CD4-positive, alpha-beta T cell treated with Interleukin-4 for 4 hours (primary cell): ENCODE measurements around the gene RIN3.

Experiments used
- DNase-seq: peaks from one replicate; pipeline ENCODE4 v3.0.0-alpha.2; 2020

RIN3 gene

GRCh38 chr14:92702441-92702918, 188.9 kb downstream of the RIN3 start:
- no peak for DNase-seq

GRCh38 chr14:92703516-92703915, 189.9 kb downstream of the RIN3 start:
- DNase-seq = no peak

GRCh38 chr14:92704036-92704804, 190.6 kb downstream of the RIN3 start:
- DNase-seq = peak; percentile 8

GRCh38 chr14:92704821-92705220, 191.2 kb downstream of the RIN3 start:
- no peak for DNase-seq

- DNase-seq = no peak
These were observed 192.8 kb downstream of the RIN3 start for GRCh38 chr14:92706386-92706785.

- no peak for DNase-seq
These were observed 195.9 kb downstream of the RIN3 start for GRCh38 chr14:92709340-92710000.

GRCh38 chr14:92710001-92710341, 196.4 kb downstream of the RIN3 start:
- no peak for DNase-seq

- DNase-seq = no peak
These were observed 198.5 kb downstream of the RIN3 start for GRCh38 chr14:92711976-92712653.

- no peak for DNase-seq
These were observed 199.1 kb downstream of the RIN3 start for GRCh38 chr14:92712654-92713051.

GRCh38 chr14:92714739-92715307, 201.2 kb downstream of the RIN3 start:
- DNase-seq = peak; percentile 69

- no peak for DNase-seq
These were observed 202.6 kb downstream of the RIN3 start for GRCh38 chr14:92716131-92716530.

GRCh38 chr14:92717571-92718042, 204.0 kb downstream of the RIN3 start:
- DNase-seq = no peak

GRCh38 chr14:92718664-92719063, 205.1 kb downstream of the RIN3 start:
- no peak for DNase-seq

- DNase-seq = no peak
These were observed 205.8 kb downstream of the RIN3 start for GRCh38 chr14:92719421-92719820.

GRCh38 chr14:92719890-92720323, 206.3 kb downstream of the RIN3 start:
- DNase-seq = no peak

GRCh38 chr14:92724516-92725340, 211.1 kb downstream of the RIN3 start:
- DNase-seq = no peak

- peak; percentile 49 for DNase-seq
These were observed 212.8 kb downstream of the RIN3 start for GRCh38 chr14:92726135-92726932.

- no peak for DNase-seq
These were observed 213.3 kb downstream of the RIN3 start for GRCh38 chr14:92726933-92727262.

- DNase-seq = no peak
These were observed 215.3 kb downstream of the RIN3 start for GRCh38 chr14:92728759-92729364.

GRCh38 chr14:92729634-92730358, 216.2 kb downstream of the RIN3 start:
- no peak for DNase-seq
